ENCODE measurements around the gene GNAT1. TPM values are rescaled to one million over a fixed set of nuclear protein-coding genes. Genes with fewer than 3 reads are reported as not detected.

The GNAT1 gene
- total RNA-seq, 4 donors from 2014 or later = not detected

DNA sequence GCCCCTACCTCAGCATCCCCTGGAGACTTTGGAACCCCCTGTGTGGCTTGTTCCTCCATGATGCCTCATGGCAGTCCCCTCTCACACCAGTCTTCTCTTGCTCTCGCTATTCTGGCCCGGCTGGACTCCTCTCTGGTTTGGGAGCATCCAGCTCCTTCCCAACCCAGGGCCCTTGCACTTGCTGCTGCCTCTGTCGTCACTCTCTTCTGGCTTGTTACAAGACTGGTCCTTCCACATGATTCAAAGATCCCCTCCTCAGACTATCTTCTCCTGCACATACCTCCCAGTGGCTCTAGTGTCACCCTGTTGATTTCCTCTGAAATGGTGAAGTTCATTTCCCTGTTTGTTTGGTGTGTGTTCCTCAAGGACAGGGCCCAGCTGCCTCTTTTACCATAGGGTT is 38.1 kb downstream of the GNAT1 start:
- no peaks in the 10 kb centered on the region for H3K36me3 ChIP-seq
- H3K4me1 ChIP-seq = peaks cover 0 to 31% (median 12%) of the 10 kb centered on the region in 3 donors
- H3K4me3 ChIP-seq = no peak overlapping the region
- peaks cover 5% of the 10 kb centered on the region for H3K27me3 ChIP-seq
- TF ChIP-seq, protein P1, sequence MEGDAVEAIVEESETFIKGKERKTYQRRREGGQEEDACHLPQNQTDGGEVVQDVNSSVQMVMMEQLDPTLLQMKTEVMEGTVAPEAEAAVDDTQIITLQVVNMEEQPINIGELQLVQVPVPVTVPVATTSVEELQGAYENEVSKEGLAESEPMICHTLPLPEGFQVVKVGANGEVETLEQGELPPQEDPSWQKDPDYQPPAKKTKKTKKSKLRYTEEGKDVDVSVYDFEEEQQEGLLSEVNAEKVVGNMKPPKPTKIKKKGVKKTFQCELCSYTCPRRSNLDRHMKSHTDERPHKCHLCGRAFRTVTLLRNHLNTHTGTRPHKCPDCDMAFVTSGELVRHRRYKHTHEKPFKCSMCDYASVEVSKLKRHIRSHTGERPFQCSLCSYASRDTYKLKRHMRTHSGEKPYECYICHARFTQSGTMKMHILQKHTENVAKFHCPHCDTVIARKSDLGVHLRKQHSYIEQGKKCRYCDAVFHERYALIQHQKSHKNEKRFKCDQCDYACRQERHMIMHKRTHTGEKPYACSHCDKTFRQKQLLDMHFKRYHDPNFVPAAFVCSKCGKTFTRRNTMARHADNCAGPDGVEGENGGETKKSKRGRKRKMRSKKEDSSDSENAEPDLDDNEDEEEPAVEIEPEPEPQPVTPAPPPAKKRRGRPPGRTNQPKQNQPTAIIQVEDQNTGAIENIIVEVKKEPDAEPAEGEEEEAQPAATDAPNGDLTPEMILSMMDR (IDR thresholded peaks at IDR 0.05) = no peak
- no peak for TF ChIP-seq POLR2A (IDR thresholded peaks at IDR 0.05)
- TF ChIP-seq POLR2AphosphoS5 (IDR thresholded peaks at IDR 0.05) = no peak
- no peak for TF ChIP-seq EP300 (IDR thresholded peaks at IDR 0.05)
- H3K9me3 ChIP-seq = no peaks in the 10 kb centered on the region
- WGBS, 2 donors (ENCODE audit: low coverage in 1 of 2) = 90 to 96% methylated on average over 3 of the region's 3 CpGs
- peak overlapping the region in 1 of 4 donors; percentile 13 for H3K27ac ChIP-seq
- ATAC-seq = no peak

DNA sequence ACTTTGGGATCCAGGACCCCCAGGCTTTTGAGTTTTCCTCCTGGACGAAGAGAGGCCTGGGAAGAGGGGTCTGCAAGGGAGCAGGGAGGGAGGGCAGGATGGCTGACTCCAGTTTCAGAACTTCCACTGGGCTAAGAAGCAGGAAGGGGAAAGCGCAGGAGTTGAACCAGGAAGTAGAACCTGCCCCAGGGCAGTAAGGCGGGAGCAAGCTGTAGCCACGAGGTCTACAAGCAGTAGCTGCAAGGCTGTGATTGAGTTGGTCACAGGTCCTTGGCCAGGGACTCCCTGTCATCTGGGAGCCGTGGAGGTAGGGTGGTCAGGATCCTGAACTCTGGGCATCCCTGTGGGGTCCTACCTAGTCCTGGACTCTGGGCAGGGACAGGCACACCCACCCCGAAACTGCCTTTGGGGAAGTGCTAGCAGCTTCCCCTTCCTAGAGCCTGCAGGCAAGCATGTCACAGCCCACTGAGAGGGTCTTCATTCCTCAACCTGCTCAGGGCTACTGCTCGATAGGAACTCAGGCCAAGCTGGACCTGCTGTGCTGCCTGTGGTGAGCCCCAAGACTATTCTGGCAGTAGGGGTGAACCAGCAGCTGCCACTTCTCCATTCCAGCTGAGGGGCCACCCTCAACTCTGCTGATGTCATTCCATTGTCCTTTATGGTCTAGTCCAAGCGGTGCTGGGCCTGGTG is 38.8 kb downstream of the GNAT1 start:
- Histone ChIP-seq H3K9me3 (no peaks in the 10 kb centered on the region), H3K27ac (peak overlapping the region in 2 of 4 donors; percentile 13 to 37)

DNA sequence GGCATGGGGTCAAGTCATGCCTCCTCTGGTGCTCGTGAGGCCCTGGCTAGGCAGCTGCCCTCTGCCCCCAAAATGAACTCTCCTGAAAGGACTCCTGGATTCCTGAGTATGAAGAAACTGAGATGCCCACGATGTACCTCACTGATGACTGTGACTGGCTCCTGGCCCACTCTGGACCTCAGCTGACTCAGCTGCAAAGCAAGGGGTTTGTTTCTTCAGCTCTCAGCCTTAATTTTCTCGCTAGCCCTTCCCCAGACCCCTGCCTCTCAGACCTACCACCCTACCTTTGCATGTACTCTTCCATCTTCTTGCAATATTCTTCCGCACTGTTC is 39.4 kb downstream of the GNAT1 start:
- Histone ChIP-seq H3K27ac (no peak overlapping the region), H3K36me3 (no peaks in the 10 kb centered on the region), H3K4me3 (no peak overlapping the region), H3K4me1 (peaks cover 0 to 39% (median 18%) of the 10 kb centered on the region in 3 donors), H3K9me3 (no peaks in the 10 kb centered on the region), H3K27me3 (no peaks in the 10 kb centered on the region)
- no peak for ATAC-seq
- TF ChIP-seq EP300 (IDR thresholded peaks at IDR 0.05) (no peak), POLR2A (IDR thresholded peaks at IDR 0.05) (no peak), POLR2AphosphoS5 (IDR thresholded peaks at IDR 0.05) (no peak)
- TF ChIP-seq, protein P1 (IDR thresholded peaks at IDR 0.05) = no peak
- 86% methylated on average over 3 of the region's 4 CpGs; no CpG with 5 or more reads in 1 of the 2 donors for WGBS, 2 donors (ENCODE audit: low coverage in 1 of 2)

More for the DNA sequence above, 38.8 kb downstream of the GNAT1 start:
- 70 to 73% methylated on average over 2 to 3 of the region's 8 CpGs for WGBS, 2 donors (ENCODE audit: low coverage in 1 of 2)
- no peak for ATAC-seq
- Histone ChIP-seq H3K27me3 (no peaks in the 10 kb centered on the region), H3K4me3 (no peak overlapping the region), H3K4me1 (peaks cover 0 to 37% (median 15%) of the 10 kb centered on the region in 3 donors), H3K36me3 (no peaks in the 10 kb centered on the region)
- TF ChIP-seq, protein P1 (IDR thresholded peaks at IDR 0.05) = no peak
- TF ChIP-seq POLR2A (IDR thresholded peaks at IDR 0.05) = no peak
- TF ChIP-seq EP300 (IDR thresholded peaks at IDR 0.05) = no peak
- TF ChIP-seq POLR2AphosphoS5 (IDR thresholded peaks at IDR 0.05) = no peak

DNA sequence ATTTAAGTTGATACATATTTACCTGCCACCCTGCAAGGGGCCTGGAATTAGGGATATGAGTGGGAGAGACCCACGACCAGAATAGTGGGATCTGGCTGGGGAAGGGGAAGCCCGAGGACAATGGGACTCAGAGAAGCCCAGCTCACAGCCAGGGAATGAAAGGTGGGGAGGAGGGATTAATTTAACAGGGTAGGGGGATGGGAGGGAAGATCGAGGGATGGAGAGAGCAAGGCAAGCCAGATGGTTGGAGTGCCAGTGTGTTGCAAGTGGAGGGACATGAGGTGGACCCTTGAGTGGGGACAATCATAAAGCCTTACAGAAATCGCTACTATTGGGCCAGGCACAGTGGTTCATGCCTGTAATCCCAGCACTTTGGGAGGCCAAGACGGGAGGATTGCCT is 40.2 kb downstream of the GNAT1 start:
- Histone ChIP-seq H3K36me3 (no peaks in the 10 kb centered on the region), H3K27ac (no peak overlapping the region), H3K4me1 (peaks cover 0 to 31% (median 13%) of the 10 kb centered on the region in 3 donors), H3K4me3 (no peak overlapping the region), H3K27me3 (no peaks in the 10 kb centered on the region), H3K9me3 (no peaks in the 10 kb centered on the region)
- no peak for TF ChIP-seq POLR2AphosphoS5 (IDR thresholded peaks at IDR 0.05)
- TF ChIP-seq, protein P1 (IDR thresholded peaks at IDR 0.05) = no peak
- TF ChIP-seq POLR2A (IDR thresholded peaks at IDR 0.05) = no peak
- no peak for TF ChIP-seq EP300 (IDR thresholded peaks at IDR 0.05)
- WGBS, 2 donors (ENCODE audit: low coverage in 1 of 2) = 49 to 78% methylated on average over 3 to 5 of the region's 5 CpGs
- ATAC-seq = no peak

DNA sequence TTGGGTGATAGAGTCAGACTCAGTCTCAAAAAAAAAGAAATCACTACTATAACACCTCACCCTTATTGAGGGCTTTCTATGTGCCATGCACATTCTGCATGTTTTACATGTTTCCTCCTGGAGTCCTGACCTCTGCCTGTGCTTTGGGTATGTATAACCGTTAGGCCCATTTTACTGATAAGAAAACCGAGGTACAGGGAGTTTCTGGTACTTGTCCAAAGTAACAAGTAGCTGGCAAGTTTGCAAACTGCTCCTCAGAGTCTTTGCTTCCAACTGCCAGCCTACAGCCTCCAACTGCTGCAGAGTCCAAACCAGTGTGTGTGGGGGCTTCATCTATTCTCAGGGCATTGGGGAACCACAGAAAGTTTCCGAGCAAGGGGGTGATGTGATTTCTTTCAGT is 40.9 kb downstream of the GNAT1 start:
- Histone ChIP-seq H3K4me3 (no peak overlapping the region), H3K9me3 (no peaks in the 10 kb centered on the region), H3K36me3 (no peaks in the 10 kb centered on the region), H3K4me1 (peaks cover 0 to 26% (median 13%) of the 10 kb centered on the region in 3 donors), H3K27ac (no peak overlapping the region), H3K27me3 (no peaks in the 10 kb centered on the region)
- 31 to 93% methylated on average over 3 of the region's 3 CpGs for WGBS, 2 donors (ENCODE audit: low coverage in 1 of 2)
- TF ChIP-seq POLR2AphosphoS5 (IDR thresholded peaks at IDR 0.05) (no peak), POLR2A (IDR thresholded peaks at IDR 0.05) (no peak), EP300 (IDR thresholded peaks at IDR 0.05) (no peak)
- TF ChIP-seq, protein P1 (IDR thresholded peaks at IDR 0.05) = no peak
- ATAC-seq = no peak
